LHCN-M2 (cell line): ENCODE measurements around the gene GYS1. TPM values are rescaled to one million over a fixed set of nuclear protein-coding genes. Genes with fewer than 3 reads are reported as not detected.
A peak's percentile ranks its signal among the peaks of the same experiment; 100 is the strongest.
"Not testable (repeated sequence)": the region's sequence is repeated elsewhere in the genome, so short reads cannot be mapped to it uniquely, and the experiment has no call there.

Source experiments
- DNase-seq: peaks from one replicate; pipeline ENCODE4 v3.0.0-alpha.2; 2012; ENCODE audit warnings: low read depth
- total RNA-seq: library from RNA; depleted of rRNA; stranded (reverse); fragments of >200 nt; gene quantifications from 2 replicates; pipeline ENCODE4 v1.2.3, GENCODE V29; 2014

The GYS1 gene
- total RNA-seq, 1 experiment from 2014 or later: 80.0 TPM

DNA sequence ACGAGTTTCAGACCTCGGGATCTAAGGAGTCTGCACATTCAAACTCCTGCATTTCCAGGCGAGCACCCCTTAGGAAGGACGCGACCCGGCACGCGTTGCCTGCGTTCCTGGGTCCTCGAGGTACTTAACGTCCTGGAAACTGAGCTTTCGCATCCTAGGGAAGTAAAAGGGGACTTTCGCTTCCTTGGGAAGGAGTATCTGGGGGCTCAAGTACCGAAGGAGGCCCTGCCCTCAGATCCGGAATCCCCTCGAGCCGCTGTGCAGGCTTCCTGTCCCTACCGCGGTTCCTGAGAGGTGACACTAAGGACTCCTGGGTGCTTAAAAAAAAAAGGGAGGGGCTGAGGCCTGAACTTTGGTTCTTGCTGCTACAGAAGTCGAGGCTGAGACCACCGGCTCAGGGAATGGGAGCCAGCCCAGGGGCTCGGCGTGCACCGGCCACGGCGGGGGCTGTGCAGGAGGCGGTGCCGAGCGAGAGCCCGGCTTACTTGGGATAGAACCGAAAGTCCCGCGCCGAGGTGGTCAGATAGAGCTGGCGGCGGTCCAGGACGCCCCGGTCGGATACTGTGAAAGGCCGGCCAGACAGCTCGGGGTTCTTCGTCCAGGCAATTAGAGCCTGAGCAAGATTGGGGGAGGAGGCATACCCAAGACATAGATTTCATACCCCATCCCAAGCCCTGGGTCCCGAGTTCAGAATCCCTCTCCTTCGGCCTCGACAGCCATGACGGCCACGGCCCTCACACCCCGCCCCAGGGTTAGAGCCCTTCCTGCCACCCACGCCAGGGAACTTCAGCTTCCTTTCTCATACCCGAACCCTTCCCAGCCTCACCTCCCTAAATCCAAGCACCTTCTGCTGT, 25.5 kb upstream of the GYS1 start:
- DNase-seq: not testable (repeated sequence)

DNA sequence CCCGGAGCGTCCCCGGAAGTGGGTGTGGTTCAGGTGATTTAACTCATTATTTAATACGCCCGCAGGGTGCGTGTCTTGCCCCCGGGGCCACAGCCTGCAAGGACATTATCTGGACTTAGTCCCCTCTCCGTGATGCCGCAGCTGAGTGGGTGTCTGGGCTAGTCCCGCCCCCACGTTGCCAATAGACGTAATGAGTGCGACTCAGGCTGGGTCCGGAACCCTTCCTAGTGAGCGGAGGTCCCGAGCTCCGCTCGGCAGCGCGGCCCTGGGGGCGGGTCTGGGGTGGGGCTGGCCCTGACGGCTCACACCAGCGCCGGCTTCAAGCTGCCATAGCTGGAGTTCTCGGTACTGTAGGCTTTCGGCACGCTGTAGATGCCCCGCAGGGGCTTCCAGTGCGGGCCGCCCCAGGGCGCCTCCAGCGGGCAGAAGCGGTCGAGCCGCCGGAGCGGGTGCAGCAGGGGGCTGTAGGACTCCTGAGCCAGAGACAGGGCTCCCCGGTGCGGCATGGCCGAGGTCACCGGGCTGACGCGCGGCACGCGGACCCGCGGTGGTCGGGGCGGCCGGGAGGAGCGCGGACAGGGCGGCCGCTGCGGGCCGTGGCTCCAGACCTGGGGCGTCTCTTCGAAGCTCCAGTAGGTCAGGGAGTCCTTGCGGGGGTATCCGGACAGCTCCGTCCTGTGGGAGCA, 24.7 kb upstream of the GYS1 start:
- peak; percentile 60 for DNase-seq

DNA sequence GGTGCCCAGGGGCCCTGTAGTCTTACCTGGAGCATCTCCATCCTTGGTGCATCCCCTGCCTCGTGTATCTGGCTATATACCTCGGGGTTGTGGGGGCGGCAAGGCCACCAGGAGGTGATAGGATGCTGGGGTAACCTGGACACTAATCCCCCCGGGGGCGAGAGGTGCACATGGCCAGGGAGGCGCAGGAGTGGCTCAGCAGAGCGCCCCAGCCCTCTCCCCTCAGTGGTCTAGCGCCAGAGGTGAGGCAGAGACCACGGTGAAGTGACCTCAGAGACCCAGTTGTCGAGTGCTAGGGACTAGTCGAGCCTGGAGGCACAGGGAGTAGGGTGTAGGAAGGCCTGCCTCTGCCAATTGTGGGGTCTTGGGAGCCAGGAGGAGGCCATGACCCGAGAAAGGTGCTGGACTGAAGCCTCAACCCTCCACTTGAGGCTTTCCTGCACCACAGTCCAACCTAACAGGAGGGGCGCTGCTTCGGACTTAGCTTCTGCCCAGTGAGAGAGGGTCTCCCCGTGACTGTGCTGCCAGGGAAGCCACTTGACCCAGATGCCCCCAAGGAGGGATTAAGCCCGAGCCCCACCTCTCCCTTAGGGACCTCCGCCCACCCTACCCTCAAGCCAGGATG, 24.0 kb upstream of the GYS1 start, which contains the start of gene LHB:
TSS of gene LHB (minus strand) at position 51 of the 625 bp plus-strand sequence. CDS start at position 41, 10 bp downstream.
- DNase-seq: no peak

DNA sequence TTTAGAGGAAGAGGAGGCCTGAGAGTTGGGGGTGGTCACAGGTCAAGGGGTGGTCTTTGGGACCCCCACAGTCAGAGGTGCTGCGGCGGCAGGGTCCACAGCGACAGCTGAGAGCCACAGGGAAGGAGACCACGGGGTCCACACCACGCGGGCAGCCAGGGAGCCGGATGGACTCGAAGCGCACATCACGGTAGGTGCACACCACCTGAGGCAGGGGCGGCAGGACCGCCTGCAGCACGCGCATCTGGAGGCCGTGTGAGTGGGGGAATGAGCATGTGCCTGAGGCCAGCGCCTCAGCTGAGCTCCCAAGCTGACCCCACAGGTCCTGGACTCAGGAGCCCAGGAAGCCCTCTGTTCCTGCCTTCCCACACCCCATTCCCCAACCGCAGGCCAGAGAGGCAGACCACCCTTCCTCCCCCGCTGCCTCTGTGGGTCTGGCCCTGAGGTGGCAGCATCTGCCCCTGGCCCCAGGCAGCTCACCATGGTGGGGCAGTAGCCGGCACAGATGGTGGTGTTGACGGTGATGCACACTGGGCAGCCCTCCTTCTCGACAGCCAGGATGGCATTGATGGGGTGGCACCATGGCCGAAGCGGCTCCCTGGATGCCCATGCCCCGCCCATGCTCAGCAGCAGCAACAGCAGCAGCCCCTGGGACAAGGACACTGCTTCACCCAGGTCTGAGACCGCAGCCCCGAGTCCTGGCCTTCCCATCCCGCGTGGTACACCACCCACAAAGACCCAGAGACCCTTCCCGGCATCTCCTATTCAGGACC, 23.1 kb upstream of the GYS1 start:
- DNase-seq: no peak

DNA sequence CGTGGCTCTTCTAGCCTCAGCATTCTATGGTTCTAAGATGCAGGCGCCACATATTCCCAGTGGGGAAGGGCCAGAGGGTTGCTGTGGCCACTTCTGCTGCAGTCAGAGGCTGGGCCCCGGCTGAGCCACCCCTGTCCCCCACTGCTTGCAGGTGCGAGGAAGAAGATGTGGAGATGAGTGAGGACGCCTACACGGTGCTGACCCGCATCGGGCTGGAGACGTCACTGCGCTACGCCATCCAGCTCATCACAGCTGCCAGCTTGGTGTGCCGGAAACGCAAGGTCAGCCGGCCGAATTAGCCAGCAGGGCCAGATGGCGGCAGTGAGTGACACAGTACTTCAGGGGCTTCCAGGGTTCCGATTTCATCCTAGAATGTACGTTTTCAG, 21.8 kb upstream of the GYS1 start:
- no peak for DNase-seq

DNA sequence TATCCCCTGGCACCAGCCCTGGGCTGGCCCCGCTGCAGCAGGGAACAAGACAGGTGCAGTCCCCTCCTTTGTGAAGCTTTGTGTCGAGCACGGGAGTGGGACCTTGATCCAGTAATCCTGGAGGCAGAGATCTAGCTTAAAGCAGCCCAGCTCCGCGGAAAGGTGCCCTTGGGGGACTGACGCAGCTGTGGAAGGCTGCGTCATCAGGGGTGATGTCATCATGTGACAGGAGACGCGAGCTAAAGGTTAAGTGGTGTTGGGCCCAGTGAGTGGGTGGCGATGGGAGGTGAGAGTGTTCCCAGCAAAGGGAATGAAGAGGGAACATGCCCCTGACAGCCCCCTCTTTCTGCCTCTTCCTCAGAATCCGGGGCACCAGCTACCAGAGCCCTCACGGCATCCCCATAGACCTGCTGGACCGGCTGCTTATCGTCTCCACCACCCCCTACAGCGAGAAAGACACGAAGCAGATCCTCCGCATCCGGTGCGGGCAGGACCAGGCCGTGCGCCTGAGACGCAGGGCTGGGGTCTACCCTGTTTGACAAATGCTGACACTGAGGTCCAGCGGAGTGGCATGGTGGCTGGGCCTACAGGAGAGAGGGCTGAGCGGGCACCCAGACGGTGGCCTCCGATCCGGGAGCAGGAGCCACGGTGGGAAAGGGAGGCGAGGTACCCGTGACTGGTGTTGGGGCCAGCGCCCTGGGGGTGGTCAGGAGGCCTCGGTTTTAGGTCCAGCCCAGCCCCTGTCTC, 21.2 kb upstream of the GYS1 start:
- no peak for DNase-seq

DNA sequence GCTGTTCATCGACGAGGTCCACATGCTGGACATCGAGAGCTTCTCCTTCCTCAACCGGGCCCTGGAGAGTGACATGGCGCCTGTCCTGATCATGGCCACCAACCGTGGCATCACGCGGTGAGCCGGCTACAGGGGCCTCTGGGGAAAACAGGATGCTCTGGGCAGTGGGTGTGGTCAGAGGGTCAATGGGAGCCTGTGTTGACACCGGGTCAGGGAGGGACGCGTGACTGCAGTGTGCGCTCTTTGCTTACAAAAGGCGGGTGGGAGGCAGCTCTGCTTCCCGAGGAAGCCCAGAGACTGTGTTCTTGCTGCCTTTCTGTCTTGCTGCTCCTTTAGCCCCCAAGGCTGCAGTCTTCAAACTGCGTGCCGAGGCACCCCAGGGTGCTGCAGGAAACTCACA, 18.1 kb upstream of the GYS1 start:
- DNase-seq: no peak

DNA sequence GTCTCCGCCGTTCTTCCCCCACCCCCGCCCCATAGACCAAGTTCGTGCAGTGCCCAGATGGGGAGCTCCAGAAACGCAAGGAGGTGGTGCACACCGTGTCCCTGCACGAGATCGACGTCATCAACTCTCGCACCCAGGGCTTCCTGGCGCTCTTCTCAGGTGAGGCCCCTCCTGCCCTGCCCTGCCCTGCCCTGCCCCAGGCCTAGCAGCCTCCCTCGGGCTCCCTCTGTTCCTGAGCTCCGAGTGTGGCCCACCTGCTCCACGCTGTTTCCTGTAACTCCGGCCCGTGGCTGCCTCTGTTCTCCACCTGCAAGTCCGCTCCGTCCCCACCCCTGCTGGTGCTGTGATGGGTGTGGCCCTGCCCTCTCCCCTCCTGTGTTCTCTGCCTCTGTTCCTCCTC, 17.3 kb upstream of the GYS1 start:
- no peak for DNase-seq

DNA sequence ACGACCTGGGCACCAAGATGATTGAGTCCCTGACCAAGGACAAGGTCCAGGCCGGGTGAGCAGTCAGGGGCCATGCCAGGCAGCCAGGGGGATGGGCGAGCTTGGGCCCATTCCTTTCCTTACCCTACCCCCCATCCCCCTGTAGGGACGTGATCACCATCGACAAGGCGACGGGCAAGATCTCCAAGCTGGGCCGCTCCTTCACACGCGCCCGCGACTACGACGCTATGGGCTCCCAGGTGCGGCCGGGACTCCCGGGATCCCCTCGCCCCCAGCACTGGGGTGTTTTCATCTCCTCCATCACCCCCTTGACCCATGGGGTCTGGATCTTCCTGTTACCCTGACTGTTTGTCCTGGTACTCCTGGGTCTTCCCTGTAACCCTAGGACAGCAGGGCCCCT, 16.7 kb upstream of the GYS1 start:
- no peak for DNase-seq

DNA sequence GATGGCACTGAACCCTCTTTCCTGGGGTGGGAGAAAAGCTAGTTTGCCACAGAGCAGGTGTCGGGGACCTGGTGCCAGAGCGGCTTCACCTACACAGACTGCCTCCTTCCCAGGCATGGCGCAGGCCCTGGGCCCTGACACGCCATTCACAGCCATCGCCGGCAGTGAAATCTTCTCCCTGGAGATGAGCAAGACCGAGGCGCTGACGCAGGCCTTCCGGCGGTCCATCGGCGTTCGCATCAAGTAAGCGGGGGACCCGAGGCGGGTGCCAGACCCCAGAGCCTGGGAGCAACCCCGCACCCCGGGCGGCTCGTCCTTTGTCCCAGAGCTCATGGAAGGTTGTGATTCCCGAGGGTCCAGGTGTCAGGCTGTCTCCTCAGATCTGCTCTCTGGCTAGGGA, 13.8 kb upstream of the GYS1 start:
- DNase-seq: no peak

DNA sequence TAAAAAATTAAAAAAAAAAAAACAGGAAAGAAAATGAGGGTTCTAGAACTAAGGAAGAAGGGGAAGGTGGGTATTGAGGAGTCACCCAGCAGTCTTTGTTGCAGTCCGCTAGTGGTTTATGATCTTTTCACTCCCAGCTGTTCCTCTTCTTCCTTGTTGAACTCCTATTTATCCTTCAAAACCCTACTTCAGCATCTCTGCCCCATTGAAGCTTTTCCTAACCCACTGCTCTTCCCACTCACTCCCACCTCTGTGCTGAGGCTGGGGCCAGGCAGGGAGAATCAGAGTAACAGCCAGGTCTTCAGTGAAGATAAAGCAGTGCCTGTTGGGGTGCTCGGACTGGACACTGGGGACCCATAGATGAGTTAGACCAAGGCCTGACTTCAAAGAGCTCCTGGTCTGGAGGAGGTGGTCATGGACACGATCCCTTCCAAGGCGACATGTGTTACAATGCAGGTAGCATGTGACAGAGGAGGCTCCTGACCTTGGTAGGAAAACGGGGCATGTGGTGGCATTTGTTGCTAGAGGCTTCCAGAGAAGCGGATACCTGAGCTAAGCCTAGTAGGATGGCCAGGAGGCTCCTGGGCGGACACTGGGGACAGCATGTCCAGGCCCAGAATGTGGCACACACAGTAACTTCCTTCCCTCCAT, 12.0 kb upstream of the GYS1 start:
- DNase-seq: no peak

DNA sequence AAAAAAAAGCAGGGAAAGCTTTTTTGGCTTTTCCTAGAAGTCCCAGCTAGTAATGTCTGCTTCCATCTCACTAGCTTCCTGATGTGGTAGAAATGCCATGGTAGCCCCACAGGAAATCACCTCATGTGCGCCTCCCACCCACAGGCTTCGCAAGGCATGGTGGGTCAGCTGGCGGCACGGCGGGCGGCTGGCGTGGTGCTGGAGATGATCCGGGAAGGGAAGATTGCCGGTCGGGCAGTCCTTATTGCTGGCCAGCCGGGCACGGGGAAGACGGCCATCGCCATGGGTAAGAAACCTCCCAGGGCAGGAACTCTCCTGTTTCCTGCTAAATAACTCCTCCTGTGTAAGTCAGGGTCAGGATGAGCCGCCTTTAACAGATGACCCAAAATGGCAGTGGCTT, 11.0 kb upstream of the GYS1 start:
- no peak for DNase-seq

DNA sequence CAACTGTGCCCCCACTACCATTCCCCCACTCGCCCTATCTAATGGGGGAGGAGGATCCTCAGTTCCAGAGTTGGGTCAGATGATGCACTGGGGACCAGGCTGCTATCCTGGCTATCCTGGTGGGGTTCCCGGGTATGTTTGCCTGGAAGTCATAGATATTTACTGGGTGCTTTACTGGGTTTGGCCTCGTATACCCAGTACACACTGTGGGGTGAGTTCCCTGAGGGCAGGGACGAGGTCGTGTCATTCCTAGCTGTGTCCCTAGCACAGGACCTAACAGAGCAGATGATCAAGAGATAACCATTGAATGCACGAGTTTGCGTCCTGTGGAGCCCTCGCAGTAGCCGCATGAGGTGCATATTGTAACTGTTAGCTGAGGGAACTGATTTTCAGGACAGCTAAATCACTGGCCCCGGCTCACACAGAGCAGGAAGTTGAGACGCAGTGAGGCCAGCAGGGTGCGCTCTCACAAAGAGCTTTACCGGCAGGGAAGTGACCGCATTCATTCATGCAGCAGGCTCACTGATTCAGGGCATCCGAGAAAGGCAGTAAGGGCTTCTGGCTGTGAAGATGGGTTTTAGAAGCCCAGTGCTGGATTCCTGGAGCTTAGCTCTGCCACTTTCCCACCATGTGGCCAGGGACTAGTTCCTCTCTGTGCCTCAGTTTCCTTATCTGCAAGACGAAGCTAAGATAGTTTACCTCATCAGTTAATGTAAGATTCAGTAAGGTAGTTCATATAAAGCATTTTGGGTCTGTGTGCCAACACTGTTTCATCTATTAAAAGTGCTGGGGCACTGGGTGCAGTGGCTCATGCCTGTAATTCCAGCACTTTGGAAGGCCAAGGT, 6.6 kb upstream of the GYS1 start:
- DNase-seq: peak; percentile 61

DNA sequence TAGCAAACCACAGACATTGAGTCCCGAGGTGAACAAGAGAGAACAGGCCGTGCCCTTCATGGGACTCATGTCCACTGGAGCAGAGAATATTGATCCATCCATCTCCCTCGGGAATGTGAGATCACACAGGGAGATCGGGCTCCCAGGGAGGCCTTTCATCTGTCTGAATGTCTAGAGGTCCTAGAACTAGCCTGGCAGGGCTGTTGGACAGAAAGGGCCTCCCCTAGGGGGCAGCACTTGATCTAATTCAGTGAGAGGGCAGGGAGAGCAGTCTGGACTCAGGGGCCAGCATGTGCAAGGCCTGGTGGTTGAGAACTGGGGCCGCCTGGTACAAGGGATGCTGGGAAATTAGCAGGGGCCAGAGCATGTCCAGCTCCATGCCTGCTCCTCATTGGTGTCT, 4.9 kb upstream of the GYS1 start:
- peak; percentile 71 for DNase-seq

DNA sequence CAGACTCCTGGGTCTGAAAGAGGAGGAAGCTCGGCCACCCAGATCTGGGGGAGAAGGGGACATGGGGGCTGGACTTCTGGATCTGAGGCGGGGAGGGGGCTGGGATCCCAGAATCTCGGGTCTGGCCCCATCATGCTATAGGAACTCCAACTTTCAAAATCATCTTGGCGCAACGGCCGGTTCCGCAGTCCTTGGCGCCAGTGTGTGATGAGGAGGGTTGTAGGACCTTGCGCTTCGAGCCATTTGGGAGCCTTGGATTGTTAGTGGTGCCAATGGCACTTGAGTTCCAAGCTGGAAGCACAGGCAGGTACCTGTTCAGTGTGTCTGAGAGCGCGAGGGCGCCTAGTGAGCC, 902 bp upstream of the GYS1 start:
- no peak for DNase-seq

DNA sequence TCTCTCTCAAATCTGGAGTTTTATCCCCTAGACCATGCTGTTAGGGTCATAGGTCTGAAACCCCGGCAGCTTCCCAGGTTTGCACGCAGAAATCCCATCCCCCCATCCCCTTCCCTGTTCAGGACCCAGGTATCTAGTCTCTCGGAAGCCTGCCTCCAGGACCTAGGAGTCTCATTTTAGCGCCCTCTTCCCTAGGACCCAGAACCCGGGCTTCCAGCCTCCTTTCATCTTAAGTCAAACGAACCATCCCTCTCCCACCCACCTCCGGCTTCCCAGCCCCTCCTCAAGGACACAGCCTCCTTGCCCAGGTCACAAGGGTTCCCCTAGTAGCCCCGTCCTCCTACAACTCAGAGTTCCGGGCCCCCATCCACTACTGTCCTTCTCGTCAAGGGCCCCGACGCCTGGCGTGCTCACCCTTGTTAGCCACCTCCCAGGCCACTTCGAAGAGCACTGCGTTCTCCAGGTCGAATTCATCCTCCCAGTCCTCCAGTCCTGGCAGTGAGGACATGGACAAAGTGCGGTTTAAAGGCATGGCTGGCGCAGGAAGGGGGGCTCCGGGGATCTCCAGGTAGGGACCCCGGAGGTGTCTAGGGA, 431 bp downstream of the GYS1 start:
- DNase-seq: no peak

DNA sequence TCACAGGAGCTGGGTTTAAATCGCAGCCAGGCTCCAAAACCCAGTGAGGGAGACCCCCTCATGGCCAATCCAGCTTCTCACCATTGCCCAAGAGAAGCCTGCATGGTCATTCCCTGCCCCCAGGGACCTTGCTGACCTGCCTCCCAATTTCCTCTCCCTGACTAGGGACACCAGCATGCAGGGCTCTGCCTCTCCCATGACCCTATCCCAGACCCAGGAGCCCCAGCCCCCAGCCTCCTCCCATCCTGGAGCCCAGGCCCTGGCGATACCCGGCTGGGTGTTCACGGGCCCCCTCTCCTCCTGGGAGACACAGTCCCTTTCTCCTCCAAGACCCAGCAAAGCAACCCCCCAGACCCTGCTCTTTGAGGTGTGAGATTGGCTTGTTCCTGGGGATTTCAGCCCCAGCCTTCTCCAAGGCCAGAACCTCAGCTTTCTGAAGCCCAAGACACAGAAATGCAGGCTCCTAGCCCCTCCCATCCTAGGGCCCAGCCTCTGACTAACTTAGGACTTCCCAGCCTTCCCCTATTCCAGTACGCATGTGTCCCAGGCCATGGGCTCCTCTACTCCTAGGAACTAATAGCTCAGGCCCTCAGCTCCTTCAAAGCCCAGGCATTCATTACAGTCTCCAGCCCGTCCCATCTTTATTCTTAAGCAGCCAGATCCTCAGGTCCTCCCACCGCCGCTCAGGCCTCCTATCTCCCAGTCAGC, 1.1 kb downstream of the GYS1 start:
- peak; percentile 82 for DNase-seq

DNA sequence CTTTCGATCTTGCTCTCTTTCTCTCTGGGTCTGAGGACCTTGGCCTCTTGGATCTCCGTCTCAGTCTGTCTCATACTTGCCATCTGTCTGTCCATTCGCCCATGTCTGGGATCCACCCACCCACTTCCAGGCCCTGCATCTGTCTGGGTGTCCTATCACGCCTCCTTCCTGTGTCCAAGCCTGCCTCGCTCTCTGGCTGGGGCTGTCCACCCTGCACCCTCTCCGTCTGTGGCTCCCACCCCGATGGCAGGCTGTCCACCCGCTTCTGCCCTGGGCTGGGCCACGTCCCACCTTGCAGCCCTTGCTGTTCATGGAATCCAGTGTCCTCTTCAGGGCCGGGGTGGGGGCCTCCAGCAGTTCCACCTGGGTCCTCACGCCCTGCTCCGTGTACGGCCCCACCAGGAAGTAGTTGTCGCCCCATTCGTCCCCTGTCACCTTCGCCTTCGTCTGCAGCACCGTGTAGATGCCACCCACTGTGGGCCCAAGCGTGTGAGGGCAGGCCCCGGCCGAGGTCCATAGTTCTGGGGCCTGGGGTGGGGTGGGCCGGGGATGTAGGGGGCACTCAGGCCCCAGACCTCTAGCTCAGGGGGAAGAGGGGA, 2.0 kb downstream of the GYS1 start:
- no peak for DNase-seq
